KMS-11 (cell line): ENCODE results near the gene PPFIA1.
A peak's percentile ranks its signal among the peaks of the same experiment; 100 is the strongest.

ENCODE experiments used
- H2AFZ ChIP-seq: fragments of 200-600 bp; sonication (generic); 2 replicates; pipeline ENCODE4 v1.6.1; 2016; ENCODE audit warnings: antibody characterized with exemption, mixed run types, low read depth
- H3K27ac ChIP-seq: fragments of 200-600 bp; sonication (generic); 2 replicates; pipeline ENCODE4 v1.6.1; 2016; ENCODE audit warnings: mild to moderate bottlenecking, mixed run types
- H3K27me3 ChIP-seq: fragments of 200-600 bp; sonication (generic); 2 replicates; pipeline ENCODE4 v1.6.1; 2017; ENCODE audit warnings: mild to moderate bottlenecking, low read depth, mixed run types, moderate library complexity; ENCODE audit not compliant: insufficient read depth
- H3K36me3 ChIP-seq: fragments of 200-600 bp; sonication (generic); 2 replicates; pipeline ENCODE4 v1.6.1; 2017; ENCODE audit warnings: mild to moderate bottlenecking, mixed run types; ENCODE audit not compliant: insufficient read depth
- H3K4me1 ChIP-seq: fragments of 200-600 bp; sonication (generic); 2 replicates; pipeline ENCODE4 v1.6.1; 2016; ENCODE audit warnings: mild to moderate bottlenecking, low read depth, mixed run types; ENCODE audit not compliant: poor library complexity, severe bottlenecking
- H3K4me2 ChIP-seq: fragments of 200-600 bp; sonication (generic); 2 replicates; pipeline ENCODE4 v1.7.0; 2016; ENCODE audit warnings: mild to moderate bottlenecking, mixed run types
- H3K4me3 ChIP-seq: fragments of 200-600 bp; sonication (generic); IDR thresholded peaks from 2 replicates; pipeline ENCODE4 v1.6.1; 2017; ENCODE audit warnings: low read depth, low read length, mixed read lengths; ENCODE audit not compliant: insufficient read depth
- H3K79me2 ChIP-seq: fragments of 200-600 bp; sonication (generic); 2 replicates; pipeline ENCODE4 v1.6.1; 2016; ENCODE audit warnings: low read depth, mixed run types; ENCODE audit not compliant: insufficient read depth
- H3K9ac ChIP-seq: fragments of 200-600 bp; sonication (generic); 2 replicates; pipeline ENCODE4 v1.6.1; 2016; ENCODE audit warnings: mild to moderate bottlenecking, mixed run types
- H4K20me1 ChIP-seq: fragments of 200-600 bp; sonication (generic); 2 replicates; pipeline ENCODE4 v1.6.1; 2016; ENCODE audit warnings: mild to moderate bottlenecking, mixed run types; ENCODE audit not compliant: insufficient read depth
- CTCF ChIP-seq: fragments of 200-600 bp; sonication (generic); conservative IDR thresholded peaks from 2 replicates; pipeline ENCODE4 v1.6.1; 2017; ENCODE audit warnings: low read depth, mild to moderate bottlenecking, antibody characterized with exemption, low read length, moderate library complexity, mixed read lengths

PPFIA1 gene

GRCh38 chr11:70265341-70265740 is 5.1 kb upstream of the PPFIA1 start:
- H3K4me1 ChIP-seq: peaks cover 8% of the 10 kb centered on the region
- no peak overlapping the region for H3K27ac ChIP-seq
- no peak overlapping the region for H3K9ac ChIP-seq
- H3K27me3 ChIP-seq: 0 out of 2 replicates have a peak, but pooled peaks cover 2% of the 10 kb centered on the region
- no peaks in the 10 kb centered on the region for H4K20me1 ChIP-seq
- H3K4me2 ChIP-seq: no peak overlapping the region
- no peak overlapping the region for H3K4me3 ChIP-seq
- no peaks in the 10 kb centered on the region for H3K36me3 ChIP-seq
- no peaks in the 10 kb centered on the region for H3K79me2 ChIP-seq
- no peak overlapping the region for H2AFZ ChIP-seq
- TF ChIP-seq CTCF: no peak

GRCh38 chr11:70267405-70267950 is 3.0 kb upstream of the PPFIA1 start:
- H4K20me1 ChIP-seq: no peaks in the 10 kb centered on the region
- 0 out of 2 replicates have a peak, but pooled peaks cover 2% of the 10 kb centered on the region for H3K27me3 ChIP-seq
- H2AFZ ChIP-seq: no peak overlapping the region
- H3K79me2 ChIP-seq: peaks cover 12% of the 10 kb centered on the region; the same call in 1 of the 2 replicates
- H3K4me2 ChIP-seq: no peak overlapping the region
- peaks cover 16% of the 10 kb centered on the region for H3K4me1 ChIP-seq
- H3K4me3 ChIP-seq: no peak overlapping the region
- no peaks in the 10 kb centered on the region; the same call in 1 of the 2 replicates for H3K36me3 ChIP-seq
- no peak overlapping the region for H3K9ac ChIP-seq
- no peak overlapping the region for H3K27ac ChIP-seq
- TF ChIP-seq CTCF: no peak

- Histone ChIP-seq H3K27ac (no peak overlapping the region), H4K20me1 (no peaks in the 10 kb centered on the region), H3K27me3 (0 out of 2 replicates have a peak, but pooled peaks cover 2% of the 10 kb centered on the region), H3K4me3 (no peak overlapping the region), H3K4me1 (peaks cover 22% of the 10 kb centered on the region), H3K4me2 (no peak overlapping the region), H3K36me3 (no peaks in the 10 kb centered on the region; the same call in 1 of the 2 replicates), H2AFZ (no peak overlapping the region), H3K79me2 (peaks cover 15% of the 10 kb centered on the region; the same call in 1 of the 2 replicates), H3K9ac (no peak overlapping the region)
- no peak for TF ChIP-seq CTCF
Observed at GRCh38 chr11:70268526-70268925, 2.0 kb upstream of the PPFIA1 start.

- Histone ChIP-seq H3K4me3 (no peak overlapping the region), H3K27me3 (no peaks in the 10 kb centered on the region), H3K4me1 (peaks cover 24% of the 10 kb centered on the region), H3K4me2 (peak overlapping the region; percentile 80), H2AFZ (peak overlapping the region; percentile 41; the same call in 1 of the 2 replicates), H3K9ac (peak overlapping the region; percentile 37; the same call in 1 of the 2 replicates), H3K36me3 (no peaks in the 10 kb centered on the region; the same call in 1 of the 2 replicates), H3K27ac (no peak overlapping the region), H4K20me1 (no peaks in the 10 kb centered on the region), H3K79me2 (peaks cover 23% of the 10 kb centered on the region; the same call in 1 of the 2 replicates)
- no peak for TF ChIP-seq CTCF
Observed at GRCh38 chr11:70270877-70271648, 573 bp downstream of the PPFIA1 start.
